H1 (cell line): Measurements from ENCODE around the gene FGGY. TPM values are rescaled to one million over a fixed set of nuclear protein-coding genes. Genes with fewer than 3 reads are reported as not detected.

Source experiments
- CTCF ChIA-PET: fragments of 300-600 bp; sonication (Branson Sonifier 250); formaldehyde crosslinking; loops from one replicate; lab custom pipeline; 2021; ENCODE audit not compliant: partially characterized antibody; lab: Charles Lee
- POLR2A ChIA-PET: fragments of 300-600 bp; sonication (Branson Sonifier 250); formaldehyde crosslinking; loops from one replicate; lab custom pipeline; 2021; ENCODE audit warnings: inconsistent platforms; ENCODE audit not compliant: partially characterized antibody; lab: Charles Lee
- DNase-seq, 2 experiments: peaks; one replicate each; pipeline versions ENCODE4 v3.0.0 to v3.0.0-alpha.2; 2010 to 2022; ENCODE audit warnings: low spot score in 2 of 2, low read depth in 1 of 2, mixed read lengths in 1 of 2
- FAIRE-seq: peaks from 2 replicates; lab custom pipeline; 2011; peaks lifted over from hg19 to GRCh38; lab: Jason Lieb, UNC
- H2AFZ ChIP-seq: 2 replicates; pipeline ENCODE4 v1.8.1; 2012; ENCODE audit warnings: low read length, inconsistent platforms
- H2AK5ac ChIP-seq: 2 replicates; pipeline ENCODE4 v1.6.1; 2013; ENCODE audit warnings: low read depth, low read length
- H2BK120ac ChIP-seq: replicated peaks from 2 replicates; pipeline ENCODE3; 2013; ENCODE audit warnings: low read depth, low read length, inconsistent platforms
- H2BK12ac ChIP-seq: 2 replicates; pipeline ENCODE4 v1.6.1; 2013; ENCODE audit warnings: low read depth, low read length
- H2BK15ac ChIP-seq: 2 replicates; pipeline ENCODE4 v1.6.1; 2013; ENCODE audit warnings: low read length
- H2BK20ac ChIP-seq: 2 replicates; pipeline ENCODE4 v1.6.1; 2013; ENCODE audit warnings: low read length
- H2BK5ac ChIP-seq: 2 replicates; pipeline ENCODE4 v1.6.1; 2013; ENCODE audit warnings: low read depth, low read length
- H3K14ac ChIP-seq: 2 replicates; pipeline ENCODE4 v1.6.1; 2013; ENCODE audit warnings: inconsistent platforms; ENCODE audit not compliant: insufficient read length
- H3K18ac ChIP-seq: 2 replicates; pipeline ENCODE4 v1.6.1; 2013; ENCODE audit warnings: low read length; ENCODE audit errors: extremely low read depth
- H3K23ac ChIP-seq: 2 replicates; pipeline ENCODE4 v1.6.1; 2013; ENCODE audit warnings: inconsistent platforms; ENCODE audit not compliant: insufficient read length
- H3K23me2 ChIP-seq: 2 replicates; pipeline ENCODE4 v1.6.1; 2013; ENCODE audit warnings: low read depth, low read length
- H3K27ac ChIP-seq: 2 replicates; pipeline ENCODE4 v1.6.1; 2011; ENCODE audit warnings: low read depth, low read length, inconsistent platforms
- H3K27me3 ChIP-seq, 4 experiments: replicated peaks in 1 of 4; 1 replicate in 1 of 4; 2 replicates in 3 of 4; pipeline versions ENCODE4 v1.6.1 to v1.8.1; 2011 to 2013; ENCODE audit warnings: low read length in 3 of 4, mild to moderate bottlenecking in 3 of 4, inconsistent platforms in 2 of 4, mixed read lengths in 2 of 4, moderate library complexity in 1 of 4; ENCODE audit not compliant: control insufficient read depth in 3 of 4, insufficient read depth in 3 of 4; ENCODE audit errors: extremely low read depth in 1 of 4
- H3K36me3 ChIP-seq, 4 experiments: 2 replicates each; pipeline versions ENCODE4 v1.6.1 to v1.8.1; 2011 to 2013; ENCODE audit warnings: mild to moderate bottlenecking in 4 of 4, low read length in 3 of 4, moderate library complexity in 2 of 4, control low read depth in 1 of 4, inconsistent platforms in 1 of 4; ENCODE audit not compliant: insufficient read depth in 4 of 4, control insufficient read depth in 2 of 4
- H3K4ac ChIP-seq: replicated peaks from 2 replicates; pipeline ENCODE3; 2013; ENCODE audit warnings: low read length, low read depth, mixed read lengths, inconsistent platforms; ENCODE audit not compliant: insufficient read length
- H3K4me1 ChIP-seq, 4 experiments: replicated peaks in 1 of 4; 1 replicate in 1 of 4; 2 replicates in 3 of 4; pipeline versions ENCODE4 v1.6.1 to v1.8.1; 2011 to 2013; ENCODE audit warnings: low read length in 3 of 4, inconsistent platforms in 2 of 4, mixed read lengths in 1 of 4; ENCODE audit not compliant: insufficient read depth in 4 of 4, control insufficient read depth in 3 of 4
- H3K4me2 ChIP-seq, 2 experiments: 2 replicates each; pipeline versions ENCODE4 v1.6.1 to v1.8.1; 2011 to 2013; ENCODE audit warnings: low read depth in 2 of 2, low read length in 2 of 2, control low read depth in 1 of 2, inconsistent platforms in 1 of 2, mild to moderate bottlenecking in 1 of 2; ENCODE audit not compliant: insufficient read depth in 1 of 2
- H3K4me3 ChIP-seq, 4 experiments: fragments of 200-600, 300-600 bp in 1 of 4; sonication (generic), shearing (Covaris generic), sonication (Bioruptor Twin) in 1 of 4; 2 replicates each; pipeline versions ENCODE4 v1.5.1 to v1.8.1; 2011 to 2016; ENCODE audit warnings: low read length in 4 of 4, low read depth in 3 of 4, control low read depth in 2 of 4, inconsistent platforms in 2 of 4, mild to moderate bottlenecking in 2 of 4, mixed read lengths in 1 of 4, moderate library complexity in 1 of 4; ENCODE audit not compliant: insufficient read depth in 2 of 4; ENCODE audit errors: extremely low read depth in 1 of 4
- H3K56ac ChIP-seq: replicated peaks from 2 replicates; pipeline ENCODE3; 2013; ENCODE audit warnings: low read depth, mild to moderate bottlenecking, mixed read lengths, low read length, inconsistent platforms; ENCODE audit not compliant: insufficient read length
- H3K79me1 ChIP-seq: 2 replicates; pipeline ENCODE4 v1.6.1; 2013; ENCODE audit warnings: low read depth, low read length, control low read depth
- H3K79me2 ChIP-seq, 2 experiments: 2 replicates each; pipeline versions ENCODE4 v1.6.1 to v1.8.1; 2012 to 2013; ENCODE audit warnings: low read length in 2 of 2, mild to moderate bottlenecking in 2 of 2, inconsistent platforms in 1 of 2; ENCODE audit not compliant: insufficient read depth in 2 of 2, control insufficient read depth in 1 of 2
- H3K9ac ChIP-seq, 4 experiments: replicated peaks in 1 of 4; 1 replicate in 1 of 4; 2 replicates in 3 of 4; pipeline versions ENCODE4 v1.6.1 to v1.8.1; 2011 to 2013; ENCODE audit warnings: low read depth in 3 of 4, low read length in 3 of 4, control low read depth in 2 of 4, mild to moderate bottlenecking in 2 of 4, moderate library complexity in 2 of 4, inconsistent platforms in 1 of 4; ENCODE audit errors: extremely low read depth in 1 of 4
- H3K9me3 ChIP-seq, 2 experiments: 2 replicates each; pipeline versions ENCODE4 v1.6.1 to v1.8.1; 2012 to 2013; ENCODE audit warnings: mild to moderate bottlenecking in 2 of 2, moderate library complexity in 2 of 2, control low read depth in 1 of 2, inconsistent platforms in 1 of 2, low read depth in 1 of 2, low read length in 1 of 2, mixed read lengths in 1 of 2; ENCODE audit not compliant: insufficient read depth in 2 of 2
- H4K20me1 ChIP-seq, 2 experiments: replicated peaks in 1 of 2; 2 replicates each; pipeline versions ENCODE3 to v1.8.1; 2011 to 2013; ENCODE audit warnings: inconsistent platforms in 2 of 2, low read length in 2 of 2, mild to moderate bottlenecking in 1 of 2; ENCODE audit not compliant: insufficient read depth in 2 of 2, control insufficient read depth in 1 of 2
- H4K5ac ChIP-seq: 2 replicates; pipeline ENCODE4 v1.6.1; 2013; ENCODE audit warnings: low read length, low read depth, mixed read lengths, inconsistent platforms; ENCODE audit not compliant: insufficient read length
- H4K8ac ChIP-seq: 2 replicates; pipeline ENCODE4 v1.8.0; 2013; ENCODE audit warnings: mild to moderate bottlenecking, moderate library complexity, low read length, inconsistent platforms; ENCODE audit not compliant: insufficient read depth; ENCODE audit errors: extremely low read depth
- H4K91ac ChIP-seq: replicated peaks from 2 replicates; pipeline ENCODE3; 2013; ENCODE audit warnings: low read length, mixed read lengths, inconsistent platforms; ENCODE audit not compliant: insufficient read length
- SAP30 ChIP-seq: fragments of 300-600 bp; sonication (generic); IDR thresholded peaks from 2 replicates; pipeline ENCODE4 v1.7.1; 2012; ENCODE audit warnings: low read length, moderate library complexity, mild to moderate bottlenecking, inconsistent platforms; ENCODE audit not compliant: insufficient read depth, insufficient replicate concordance
- SUZ12 ChIP-seq: fragments of 200-600 bp; sonication (generic); IDR thresholded peaks from 2 replicates; pipeline ENCODE4 v1.6.1; 2012; ENCODE audit warnings: mild to moderate bottlenecking, inconsistent platforms, low read length, moderate library complexity, mixed read lengths
- TAF1 ChIP-seq: IDR thresholded peaks from 2 replicates; pipeline ENCODE4 v1.6.1; 2011; ENCODE audit warnings: mild to moderate bottlenecking, low read depth, low read length
- ZNF274 ChIP-seq: IDR thresholded peaks from 2 replicates; pipeline ENCODE4 v1.7.0; 2012; ENCODE audit warnings: low read length, borderline replicate concordance; ENCODE audit errors: extremely low read depth
- WGBS, 2 experiments: shearing (Covaris generic) in 1 of 2; methylation state at CpG; one replicate each; pipeline versions ENCODE4 v1.1.6 to v1.1.7; 2013 to 2015; ENCODE audit warnings: low lambda C conversion rate in 2 of 2, mixed read lengths in 2 of 2, inconsistent platforms in 1 of 2, low coverage in 1 of 2, missing lambda C conversion rate in 1 of 2; ENCODE audit not compliant: insufficient replicate concordance in 2 of 2, insufficient coverage in 1 of 2, insufficient read length in 1 of 2; ENCODE audit errors: extremely low coverage in 1 of 2, missing lambda C conversion rate in 1 of 2; 5-methylcytosine and 5-hydroxymethylcytosine counted together
- polyA plus RNA-seq, 7 experiments: library from polyadenylated mRNA; depleted of rRNA in 3 of 7; stranded (reverse) in 5 of 7; unstranded in 2 of 7; fragments of >200 nt in 5 of 7; fragments of 200-250 nt in 2 of 7; gene quantifications; 1 replicate in 5 of 7; 2 replicates in 1 of 7; 4 replicates in 1 of 7; pipeline versions ENCODE4 v1.2.1 to v1.2.3, GENCODE V29; 2011 to 2013; ENCODE audit warnings: missing spikeins in 2 of 7, mixed read lengths in 2 of 7
- total RNA-seq: library from RNA; stranded (reverse); fragmentation: NEBNext Ultra II Directional; extraction: Animal tissue kit (Norgen Biotek cat#: 25700); gene quantifications from 2 replicates; pipeline ENCODE4 v1.2.1, GENCODE V29; 2021

FGGY gene
- total and polyA plus RNA-seq, 2 of the 8 experiments (the other 6 are each of a cell fraction or from before 2014, with no cell fraction given) = 10.3 to 12.5 TPM

DNA sequence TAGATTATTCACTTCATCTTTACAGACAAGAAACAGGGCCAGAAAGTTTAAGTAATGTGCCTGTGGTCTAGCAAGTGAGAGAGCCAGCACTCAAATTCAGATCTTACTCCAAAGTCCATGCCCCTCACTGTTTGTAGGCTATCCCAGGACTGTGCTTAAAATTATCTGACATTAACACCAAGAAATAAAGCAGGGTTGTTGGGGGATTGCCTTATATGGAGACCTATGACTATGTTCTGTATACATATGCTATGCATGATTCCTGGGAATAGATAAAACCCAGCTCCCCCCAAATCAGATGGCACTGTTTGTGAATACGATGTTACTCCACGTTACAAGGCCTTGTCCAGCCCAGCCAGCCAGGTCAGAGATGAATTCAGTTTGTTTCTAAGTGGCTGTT, 386.3 kb downstream of the FGGY start:
- Histone ChIP-seq H3K4ac (no peak overlapping the region), H3K27ac (no peak overlapping the region), H3K9me3 (no peaks in the 10 kb centered on the region), H3K18ac (no peak overlapping the region), H3K4me2 (no peak overlapping the region), H2BK20ac (no peak overlapping the region), H3K79me2 (no peaks in the 10 kb centered on the region), H3K14ac (no peak overlapping the region), H2BK12ac (no peak overlapping the region), H2BK5ac (no peak overlapping the region), H3K36me3 (no peaks in the 10 kb centered on the region), H4K20me1 (no peaks in the 10 kb centered on the region), H3K23me2 (no peaks in the 10 kb centered on the region), H4K8ac (no peak overlapping the region), H4K5ac (no peak overlapping the region), H3K4me3 (no peak overlapping the region), H4K91ac (no peak overlapping the region), H3K23ac (no peak overlapping the region), H2AFZ (no peak overlapping the region), H3K4me1 (peaks cover 3 to 17% (median 9%) of the 10 kb centered on the region in 4 experiments; a peak in 6 of 7 replicates), H3K56ac (no peak overlapping the region), H3K79me1 (no peaks in the 10 kb centered on the region), H2AK5ac (no peak overlapping the region), H3K27me3 (no peaks in the 10 kb centered on the region), H2BK15ac (no peak overlapping the region), H3K9ac (no peak overlapping the region), H2BK120ac (no peak overlapping the region)
- DNase-seq = no peak
- no peak for FAIRE-seq
- 93% methylated on average over 2 of the region's 2 CpGs; no CpG with 5 or more reads in 1 of the 2 experiments for whole genome bisulfite sequencing, 2 experiments
- ChIA-PET CTCF (interaction anchor here (1.1 to 1.2 kb wide), 2 partner anchors 8 to 15 kb away, joined by 5 read pairs; no protein-coding TSS in a partner anchor), POLR2A (interaction anchor here (0.7 kb wide), 1 partner anchor 14 kb away, joined by 3 read pairs; no protein-coding TSS in a partner anchor)
- TF ChIP-seq TAF1 = no peak
- no peak for TF ChIP-seq SUZ12
- no peak for TF ChIP-seq SAP30
- no peak for TF ChIP-seq ZNF274
